Astrocyte (in vitro differentiated cells and primary cell): ENCODE data around the gene TMEM235. TPM values are rescaled to one million over a fixed set of nuclear protein-coding genes. Genes with fewer than 3 reads are reported as not detected.

ENCODE experiments used
- DNase-seq: peaks from one replicate; pipeline ENCODE4 v3.0.0-alpha.2; 2010; ENCODE audit warnings: low read depth
- FAIRE-seq: peaks from 2 replicates; lab custom pipeline; 2011; peaks lifted over from hg19 to GRCh38; lab: Jason Lieb, UNC
- H2AFZ ChIP-seq: 2 replicates; pipeline ENCODE4 v1.6.0; 2012; ENCODE audit warnings: low read depth, low read length, inconsistent platforms
- H3K27ac ChIP-seq: 2 replicates; pipeline ENCODE4 v1.5.1; 2011; ENCODE audit warnings: low read depth, low read length, inconsistent platforms
- H3K27me3 ChIP-seq: 2 replicates; pipeline ENCODE4 v1.6.0; 2011; ENCODE audit warnings: low read length, inconsistent platforms; ENCODE audit not compliant: insufficient read depth
- H3K36me3 ChIP-seq: 2 replicates; pipeline ENCODE4 v1.5.1; 2011; ENCODE audit warnings: low read length, inconsistent platforms; ENCODE audit not compliant: insufficient read depth
- H3K4me1 ChIP-seq: 2 replicates; pipeline ENCODE4 v1.5.1; 2011; ENCODE audit warnings: low read length, inconsistent platforms; ENCODE audit not compliant: insufficient read depth
- H3K4me2 ChIP-seq: 2 replicates; pipeline ENCODE4 v1.6.0; 2012; ENCODE audit warnings: low read length, inconsistent platforms
- H3K4me3 ChIP-seq: 2 replicates; pipeline ENCODE4 v1.5.1; 2011; ENCODE audit warnings: low read depth, mild to moderate bottlenecking, low read length, inconsistent platforms; ENCODE audit not compliant: insufficient read depth
- H3K79me2 ChIP-seq: 2 replicates; pipeline ENCODE4 v1.6.0; 2012; ENCODE audit warnings: mild to moderate bottlenecking, low read length, inconsistent platforms; ENCODE audit not compliant: insufficient read depth
- H3K9ac ChIP-seq: 2 replicates; pipeline ENCODE4 v1.6.0; 2012; ENCODE audit warnings: mild to moderate bottlenecking, low read length, inconsistent platforms
- H3K9me3 ChIP-seq: 2 replicates; pipeline ENCODE4 v1.5.1; 2012; ENCODE audit warnings: low read depth, mild to moderate bottlenecking, low read length, inconsistent platforms; ENCODE audit not compliant: insufficient read depth
- H4K20me1 ChIP-seq: 2 replicates; pipeline ENCODE4 v1.6.0; 2012; ENCODE audit warnings: low read length, inconsistent platforms; ENCODE audit not compliant: insufficient read depth
- H3K27ac Mint-ChIP-seq: one replicate; pipeline ENCODE4 v1.8.0; 2021; ENCODE audit warnings: mild to moderate bottlenecking, mixed read lengths; ENCODE audit not compliant: unreplicated experiment
- H3K27me3 Mint-ChIP-seq: one replicate; pipeline ENCODE4 v1.8.0; 2021; ENCODE audit warnings: low read depth, mixed read lengths; ENCODE audit not compliant: unreplicated experiment
- H3K36me3 Mint-ChIP-seq: one replicate; pipeline ENCODE4 v1.8.0; 2021; ENCODE audit warnings: low read depth, mixed read lengths; ENCODE audit not compliant: unreplicated experiment
- H3K4me1 Mint-ChIP-seq: one replicate; pipeline ENCODE4 v1.8.0; 2021; ENCODE audit warnings: low read depth, mixed read lengths; ENCODE audit not compliant: unreplicated experiment
- H3K4me3 Mint-ChIP-seq: one replicate; pipeline ENCODE4 v1.8.0; 2021; ENCODE audit warnings: mild to moderate bottlenecking, moderate library complexity, mixed read lengths; ENCODE audit not compliant: unreplicated experiment
- H3K9me3 Mint-ChIP-seq: one replicate; pipeline ENCODE4 v1.8.0; 2021; ENCODE audit warnings: mild to moderate bottlenecking, mixed read lengths; ENCODE audit not compliant: unreplicated experiment
- EZH2 ChIP-seq: IDR thresholded peaks from 2 replicates; pipeline ENCODE4 v1.6.1; 2012; ENCODE audit warnings: mild to moderate bottlenecking, low read length, inconsistent platforms; ENCODE audit not compliant: insufficient read depth
- total RNA-seq: library from RNA; stranded (reverse); gene quantifications from 2 replicates; pipeline ENCODE4 v1.2.1, GENCODE V29; 2021
- TF ChIP-seq, protein P1 (sequence below): IDR thresholded peaks from 2 replicates; pipeline ENCODE4 v1.5.1; 2011; ENCODE audit warnings: low read depth, mild to moderate bottlenecking, inconsistent platforms, low read length, moderate library complexity; ENCODE audit not compliant: insufficient read depth

The TMEM235 gene
- total RNA-seq, 1 donor from 2014 or later = not detected

DNA sequence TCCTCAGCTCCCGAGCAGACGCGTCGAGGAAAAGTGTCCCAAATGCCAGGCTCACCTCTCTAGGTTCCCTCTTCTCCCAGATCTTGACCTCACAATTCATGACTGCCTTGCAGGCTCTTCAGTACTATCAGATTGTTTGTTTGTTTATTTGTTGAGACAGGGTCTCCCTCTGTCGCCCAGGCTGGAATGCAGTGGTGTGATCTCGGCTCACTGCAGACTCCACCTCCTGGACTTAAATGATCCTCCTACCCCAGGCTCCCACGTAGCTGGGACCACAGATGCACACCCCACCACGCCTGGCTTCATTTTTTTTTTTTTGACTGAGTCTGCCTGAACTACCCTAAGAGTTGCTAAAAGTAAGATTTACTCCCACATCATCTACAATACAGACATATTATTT, 15.9 kb downstream of the TMEM235 start:
- Histone ChIP-seq H3K9me3 (no peaks in the 10 kb centered on the region), H3K4me1 (no peaks in the 10 kb centered on the region), H3K9ac (no peak overlapping the region), H3K36me3 (no peaks in the 10 kb centered on the region), H3K4me3 (no peak overlapping the region), H3K4me2 (no peak overlapping the region), H4K20me1 (no peaks in the 10 kb centered on the region), H3K27me3 (no peaks in the 10 kb centered on the region), H3K27ac (no peak overlapping the region), H2AFZ (no peak overlapping the region), H3K79me2 (no peaks in the 10 kb centered on the region)
- Mint-ChIP-seq H3K9me3 (no peaks in the 10 kb centered on the region), H3K4me1 (peaks cover 4% of the 10 kb centered on the region), H3K36me3 (no peaks in the 10 kb centered on the region), H3K27ac (no peak overlapping the region), H3K4me3 (no peak overlapping the region), H3K27me3 (peaks cover 10% of the 10 kb centered on the region)
- no peak for TF ChIP-seq EZH2
- TF ChIP-seq, protein P1, sequence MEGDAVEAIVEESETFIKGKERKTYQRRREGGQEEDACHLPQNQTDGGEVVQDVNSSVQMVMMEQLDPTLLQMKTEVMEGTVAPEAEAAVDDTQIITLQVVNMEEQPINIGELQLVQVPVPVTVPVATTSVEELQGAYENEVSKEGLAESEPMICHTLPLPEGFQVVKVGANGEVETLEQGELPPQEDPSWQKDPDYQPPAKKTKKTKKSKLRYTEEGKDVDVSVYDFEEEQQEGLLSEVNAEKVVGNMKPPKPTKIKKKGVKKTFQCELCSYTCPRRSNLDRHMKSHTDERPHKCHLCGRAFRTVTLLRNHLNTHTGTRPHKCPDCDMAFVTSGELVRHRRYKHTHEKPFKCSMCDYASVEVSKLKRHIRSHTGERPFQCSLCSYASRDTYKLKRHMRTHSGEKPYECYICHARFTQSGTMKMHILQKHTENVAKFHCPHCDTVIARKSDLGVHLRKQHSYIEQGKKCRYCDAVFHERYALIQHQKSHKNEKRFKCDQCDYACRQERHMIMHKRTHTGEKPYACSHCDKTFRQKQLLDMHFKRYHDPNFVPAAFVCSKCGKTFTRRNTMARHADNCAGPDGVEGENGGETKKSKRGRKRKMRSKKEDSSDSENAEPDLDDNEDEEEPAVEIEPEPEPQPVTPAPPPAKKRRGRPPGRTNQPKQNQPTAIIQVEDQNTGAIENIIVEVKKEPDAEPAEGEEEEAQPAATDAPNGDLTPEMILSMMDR = no peak
- FAIRE-seq = no peak
- DNase-seq = no peak

GRCh38 chr17:78248051-78248914, 16.9 kb downstream of the TMEM235 start:
- H3K27ac Mint-ChIP-seq = no peak overlapping the region
- H3K27ac ChIP-seq = no peak overlapping the region
- H3K79me2 ChIP-seq = no peaks in the 10 kb centered on the region
- no peak for DNase-seq
- no peaks in the 10 kb centered on the region for H4K20me1 ChIP-seq
- no peaks in the 10 kb centered on the region for H3K36me3 Mint-ChIP-seq
- no peak overlapping the region for H3K4me3 ChIP-seq
- H3K36me3 ChIP-seq = no peaks in the 10 kb centered on the region
- H3K4me3 Mint-ChIP-seq = no peak overlapping the region
- no peaks in the 10 kb centered on the region for H3K4me1 ChIP-seq
- FAIRE-seq = no peak
- H3K27me3 Mint-ChIP-seq = peaks cover 10% of the 10 kb centered on the region
- TF ChIP-seq, protein P1 = no peak
- no peak for TF ChIP-seq EZH2
- H3K9me3 ChIP-seq = no peaks in the 10 kb centered on the region
- H2AFZ ChIP-seq = no peak overlapping the region
- no peaks in the 10 kb centered on the region for H3K27me3 ChIP-seq
- no peaks in the 10 kb centered on the region for H3K4me1 Mint-ChIP-seq
- H3K4me2 ChIP-seq = no peak overlapping the region
- no peak overlapping the region for H3K9ac ChIP-seq
- no peaks in the 10 kb centered on the region for H3K9me3 Mint-ChIP-seq
